Caco-2 (cell line): ENCODE data around the gene FRMD8. TPM values are rescaled to one million over a fixed set of nuclear protein-coding genes. Genes with fewer than 3 reads are reported as not detected.

Source experiments
- BruUV-seq: library from RNA; stranded (reverse); fragments of 400-500 nt; replicated peaks from 2 replicates; lab custom pipeline; 2021; lab: Mats Ljungman, UMichigan
- CTCF ChIA-PET: fragments of 300-600 bp; sonication (Branson Sonifier 250); formaldehyde crosslinking; loops from one replicate; lab custom pipeline; 2022; ENCODE audit warnings: antibody characterized with exemption; lab: Charles Lee
- POLR2A ChIA-PET: fragments of 300-600 bp; sonication (Branson Sonifier 250); formaldehyde crosslinking; loops from one replicate; lab custom pipeline; 2022; ENCODE audit warnings: antibody characterized with exemption; lab: Charles Lee
- DNase-seq, 2 experiments: peaks; one replicate each; pipeline versions ENCODE4 v3.0.0 to v3.0.0-alpha.2; 2020 to 2022
- H3K27me3 ChIP-seq: replicated peaks from 2 replicates; pipeline ENCODE4 v1.6.0; 2011; ENCODE audit warnings: low read length; ENCODE audit not compliant: control insufficient read depth, insufficient read depth
- H3K36me3 ChIP-seq: 2 replicates; pipeline ENCODE4 v1.5.1; 2011; ENCODE audit warnings: low read length; ENCODE audit not compliant: control insufficient read depth, insufficient read depth
- H3K4me1 ChIP-seq: fragments of 250-450 bp; sonication (Bioruptor Pico); 2 replicates; pipeline ENCODE4 v1.5.1; 2020; ENCODE audit warnings: mild to moderate bottlenecking
- H3K4me3 ChIP-seq: 2 replicates; pipeline ENCODE4 v1.5.1; 2011; ENCODE audit warnings: low read depth, mild to moderate bottlenecking, control low read depth, low read length
- H3K9me3 ChIP-seq: fragments of 250-450 bp; sonication (Bioruptor Pico); 2 replicates; pipeline ENCODE4 v1.5.1; 2020; ENCODE audit warnings: mild to moderate bottlenecking, moderate library complexity
- H3K27ac Mint-ChIP-seq: one replicate; pipeline ENCODE4 v1.8.0; 2022; ENCODE audit warnings: mixed read lengths; ENCODE audit not compliant: unreplicated experiment
- H3K27me3 Mint-ChIP-seq: one replicate; pipeline ENCODE4 v1.8.0; 2022; ENCODE audit warnings: mixed read lengths; ENCODE audit not compliant: insufficient read depth, unreplicated experiment
- H3K36me3 Mint-ChIP-seq: one replicate; pipeline ENCODE4 v1.8.0; 2022; ENCODE audit warnings: mild to moderate bottlenecking, mixed read lengths; ENCODE audit not compliant: insufficient read depth, unreplicated experiment
- H3K4me1 Mint-ChIP-seq: one replicate; pipeline ENCODE4 v1.8.0; 2022; ENCODE audit warnings: low read depth, mixed read lengths; ENCODE audit not compliant: unreplicated experiment
- H3K4me3 Mint-ChIP-seq: one replicate; pipeline ENCODE4 v1.8.0; 2022; ENCODE audit warnings: mild to moderate bottlenecking, moderate library complexity, mixed read lengths; ENCODE audit not compliant: unreplicated experiment
- H3K9me3 Mint-ChIP-seq: one replicate; pipeline ENCODE4 v1.8.0; 2022; ENCODE audit warnings: mixed read lengths; ENCODE audit not compliant: unreplicated experiment
- intact Hi-C: fragments of 100-400 bp; cut with micrococcal nuclease; formaldehyde crosslinking; loops from one replicate; pipeline ENCODE4 v1.10.0; 2022; ENCODE audit not compliant: unreplicated experiment
- total RNA-seq: library from RNA; stranded (reverse); gene quantifications from 2 replicates; pipeline ENCODE4 v1.2.3, GENCODE V29; 2022
- TF ChIP-seq, protein P1 (sequence below), 2 experiments: fragments of 200-600 bp in 1 of 2; IDR thresholded peaks; 1 replicate in 1 of 2; 2 replicates in 1 of 2; pipeline versions ENCODE4 v1.5.1 to v1.8.0; 2011 to 2022; ENCODE audit warnings: antibody characterized with exemption in 1 of 2, control low read depth in 1 of 2, inconsistent platforms in 1 of 2, low read depth in 1 of 2, low read length in 1 of 2, mild to moderate bottlenecking in 1 of 2, moderate library complexity in 1 of 2; ENCODE audit not compliant: insufficient read depth in 1 of 2, severe bottlenecking in 1 of 2, unreplicated experiment in 1 of 2

FRMD8 gene
- total RNA-seq, 1 experiment from 2014 or later, result 38.2 TPM

DNA sequence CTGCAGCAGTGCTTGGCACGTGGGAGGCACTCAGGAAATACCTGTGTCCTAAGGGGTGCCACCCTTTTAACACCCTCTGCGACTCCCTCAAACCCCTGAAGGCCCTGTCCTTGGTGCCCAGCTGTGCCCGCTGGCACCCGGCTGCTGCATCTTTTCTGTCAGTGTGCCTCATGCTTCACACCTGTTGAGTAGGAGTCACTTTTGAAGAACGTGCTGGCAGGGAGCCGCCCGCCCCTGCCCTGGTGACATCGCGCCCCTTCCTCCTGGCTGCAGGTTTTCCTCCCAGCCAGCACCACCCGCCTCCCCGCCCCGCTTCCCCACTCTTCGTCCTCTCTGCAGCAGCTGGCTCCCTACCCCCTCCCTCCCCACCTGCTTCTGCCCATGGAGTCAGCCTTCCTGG, 17.8 kb downstream of the FRMD8 start:
- Mint-ChIP-seq H3K4me1 (peaks cover 4% of the 10 kb centered on the region), H3K36me3 (peaks cover 79% of the 10 kb centered on the region), H3K4me3 (no peak overlapping the region), H3K9me3 (no peaks in the 10 kb centered on the region), H3K27ac (no peak overlapping the region), H3K27me3 (no peaks in the 10 kb centered on the region)
- CTCF ChIA-PET, result no interaction called here
- POLR2A ChIA-PET, result no interaction called here
- peaks cover 4% of the 10 kb centered on the region; the same call in 1 of the 2 replicates for H3K36me3 ChIP-seq
- 0 out of 2 replicates have a peak, but pooled peaks cover 3% of the 10 kb centered on the region for H3K4me1 ChIP-seq
- no peaks in the 10 kb centered on the region for H3K27me3 ChIP-seq
- TF ChIP-seq, protein P1, sequence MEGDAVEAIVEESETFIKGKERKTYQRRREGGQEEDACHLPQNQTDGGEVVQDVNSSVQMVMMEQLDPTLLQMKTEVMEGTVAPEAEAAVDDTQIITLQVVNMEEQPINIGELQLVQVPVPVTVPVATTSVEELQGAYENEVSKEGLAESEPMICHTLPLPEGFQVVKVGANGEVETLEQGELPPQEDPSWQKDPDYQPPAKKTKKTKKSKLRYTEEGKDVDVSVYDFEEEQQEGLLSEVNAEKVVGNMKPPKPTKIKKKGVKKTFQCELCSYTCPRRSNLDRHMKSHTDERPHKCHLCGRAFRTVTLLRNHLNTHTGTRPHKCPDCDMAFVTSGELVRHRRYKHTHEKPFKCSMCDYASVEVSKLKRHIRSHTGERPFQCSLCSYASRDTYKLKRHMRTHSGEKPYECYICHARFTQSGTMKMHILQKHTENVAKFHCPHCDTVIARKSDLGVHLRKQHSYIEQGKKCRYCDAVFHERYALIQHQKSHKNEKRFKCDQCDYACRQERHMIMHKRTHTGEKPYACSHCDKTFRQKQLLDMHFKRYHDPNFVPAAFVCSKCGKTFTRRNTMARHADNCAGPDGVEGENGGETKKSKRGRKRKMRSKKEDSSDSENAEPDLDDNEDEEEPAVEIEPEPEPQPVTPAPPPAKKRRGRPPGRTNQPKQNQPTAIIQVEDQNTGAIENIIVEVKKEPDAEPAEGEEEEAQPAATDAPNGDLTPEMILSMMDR (IDR thresholded peaks at IDR 0.05; ENCODE audit: insufficient read depth in 1 of 2, low read depth in 1 of 2, low read length in 1 of 2, severe bottlenecking in 1 of 2, unreplicated experiment in 1 of 2), result no peak
- BruUV-seq, result no TSS peak
- H3K9me3 ChIP-seq, result no peaks in the 10 kb centered on the region
- DNase-seq, result no peak
- H3K4me3 ChIP-seq, result no peak overlapping the region
- intact Hi-C loops, result no loop called here

DNA sequence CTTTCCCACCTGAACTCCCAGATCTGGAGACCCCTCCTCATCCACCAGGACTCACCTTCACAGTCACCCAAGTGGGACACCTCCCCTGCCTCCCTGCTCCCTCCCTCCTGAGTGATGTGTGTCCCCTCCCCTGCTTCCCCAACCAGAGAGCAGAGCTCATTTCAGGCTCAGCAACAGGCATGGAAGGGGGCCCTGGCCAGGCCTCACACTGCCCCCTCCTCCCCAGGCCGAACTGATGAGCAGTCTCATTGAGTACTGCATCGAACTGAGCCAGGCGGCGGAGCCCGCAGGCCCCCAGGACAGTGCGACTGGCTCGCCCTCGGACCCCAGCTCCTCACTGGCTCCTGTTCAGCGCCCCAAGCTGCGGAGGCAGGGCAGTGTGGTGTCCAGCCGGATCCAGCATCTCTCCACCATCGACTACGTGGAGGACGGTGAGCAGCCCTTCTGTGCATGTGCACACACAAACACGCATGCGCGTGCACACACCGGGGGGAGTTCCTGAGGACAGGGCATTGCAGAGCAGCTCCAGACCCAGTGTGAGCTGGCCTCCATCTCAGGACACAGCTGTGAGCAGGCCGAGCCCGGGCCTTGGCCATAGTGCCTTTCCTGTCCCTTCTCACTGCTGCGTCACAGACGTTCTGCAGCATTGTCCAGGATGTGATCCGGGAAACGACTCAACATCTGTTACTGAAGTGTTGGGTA, 18.4 kb downstream of the FRMD8 start:
- peaks cover 4% of the 10 kb centered on the region for H3K4me1 Mint-ChIP-seq
- DNase-seq, result no peak
- peaks cover 4% of the 10 kb centered on the region; the same call in 1 of the 2 replicates for H3K36me3 ChIP-seq
- ChIA-PET CTCF (no interaction called here), POLR2A (no interaction called here)
- peaks cover 79% of the 10 kb centered on the region for H3K36me3 Mint-ChIP-seq
- H3K4me3 Mint-ChIP-seq, result no peak overlapping the region
- no peak overlapping the region for H3K4me3 ChIP-seq
- no peaks in the 10 kb centered on the region for H3K9me3 Mint-ChIP-seq
- no peaks in the 10 kb centered on the region for H3K27me3 ChIP-seq
- H3K9me3 ChIP-seq, result no peaks in the 10 kb centered on the region
- intact Hi-C loops, result no loop called here
- H3K4me1 ChIP-seq, result 0 out of 2 replicates have a peak, but pooled peaks cover 3% of the 10 kb centered on the region
- no peak overlapping the region for H3K27ac Mint-ChIP-seq
- TF ChIP-seq, protein P1 (IDR thresholded peaks at IDR 0.05; ENCODE audit: insufficient read depth in 1 of 2, low read depth in 1 of 2, low read length in 1 of 2, severe bottlenecking in 1 of 2, unreplicated experiment in 1 of 2), result no peak
- no TSS peak for BruUV-seq
- H3K27me3 Mint-ChIP-seq, result no peaks in the 10 kb centered on the region

DNA sequence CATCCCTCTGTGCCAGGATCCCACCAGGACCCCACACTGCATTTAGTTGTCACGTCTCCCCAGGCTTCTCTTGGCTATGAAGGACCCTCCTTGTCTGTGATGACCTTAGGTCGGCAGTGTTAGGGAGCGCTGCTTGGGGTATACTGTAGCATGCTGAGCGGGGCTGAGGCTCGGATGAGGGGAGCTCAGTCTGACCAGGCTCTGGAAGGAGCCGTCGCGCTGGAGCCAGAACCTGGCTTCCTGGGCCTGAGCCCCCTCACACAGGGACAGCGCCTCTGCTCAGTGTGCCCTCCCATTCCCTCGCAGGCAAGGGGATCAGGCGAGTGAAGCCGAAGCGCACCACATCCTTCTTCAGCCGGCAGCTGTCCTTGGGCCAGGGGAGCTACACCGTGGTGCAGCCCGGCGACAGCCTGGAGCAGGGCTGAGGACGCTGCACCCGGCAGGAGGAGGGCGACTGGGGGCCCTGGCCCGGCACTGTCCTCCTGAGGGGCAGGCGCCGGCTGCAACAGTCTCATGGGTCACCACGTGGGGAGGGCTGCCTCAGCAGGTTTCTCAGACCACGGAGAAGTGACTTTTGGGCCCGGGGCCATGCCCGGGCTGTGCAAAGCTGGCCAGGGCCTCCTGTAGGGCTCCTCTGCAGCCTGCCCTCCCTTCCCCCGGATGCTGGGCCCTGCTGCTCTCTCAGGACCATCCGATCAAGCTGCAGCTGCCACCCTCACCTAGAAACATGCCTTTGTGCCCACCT, 24.7 kb downstream of the FRMD8 start:
- H3K9me3 Mint-ChIP-seq, result no peaks in the 10 kb centered on the region
- no peaks in the 10 kb centered on the region for H3K9me3 ChIP-seq
- BruUV-seq, result no TSS peak
- TF ChIP-seq, protein P1 (IDR thresholded peaks at IDR 0.05; ENCODE audit: insufficient read depth in 1 of 2, low read depth in 1 of 2, low read length in 1 of 2, severe bottlenecking in 1 of 2, unreplicated experiment in 1 of 2), result no peak
- peaks cover 59% of the 10 kb centered on the region for H3K36me3 Mint-ChIP-seq
- POLR2A ChIA-PET, result no interaction called here
- no peak overlapping the region for H3K4me3 ChIP-seq
- intact Hi-C loops, result no loop called here
- peak overlapping the region; percentile 17 for H3K27ac Mint-ChIP-seq
- H3K27me3 ChIP-seq, result no peaks in the 10 kb centered on the region
- H3K4me1 ChIP-seq, result peaks cover 7% of the 10 kb centered on the region
- no peaks in the 10 kb centered on the region; the same call in none of the 2 replicates for H3K36me3 ChIP-seq
- DNase-seq, result peak in 1 of 2 experiments; percentile 32
- CTCF ChIA-PET, result no interaction called here
- no peak overlapping the region for H3K4me3 Mint-ChIP-seq
- no peaks in the 10 kb centered on the region for H3K27me3 Mint-ChIP-seq
- H3K4me1 Mint-ChIP-seq, result peaks cover 9% of the 10 kb centered on the region
